Activated CD4-positive, alpha-beta T cell treated with anti-CD3 and anti-CD28 coated beads, Interleukin-2, amount 50 U/mL, for 1 hour (primary cell): ENCODE measurements around the gene RNF113B.

Source experiments
- DNase-seq: peaks from one replicate; pipeline ENCODE4 v3.0.0-alpha.2; 2020

RNF113B gene

GRCh38 chr13:98176777-98177608 is at the start of gene RNF113B:
Gene RNF113B, minus strand, starts transcription at chr13:98177269. Its CDS starts 33 bp downstream, at chr13:98177236.
- DNase-seq, result no peak

DNA sequence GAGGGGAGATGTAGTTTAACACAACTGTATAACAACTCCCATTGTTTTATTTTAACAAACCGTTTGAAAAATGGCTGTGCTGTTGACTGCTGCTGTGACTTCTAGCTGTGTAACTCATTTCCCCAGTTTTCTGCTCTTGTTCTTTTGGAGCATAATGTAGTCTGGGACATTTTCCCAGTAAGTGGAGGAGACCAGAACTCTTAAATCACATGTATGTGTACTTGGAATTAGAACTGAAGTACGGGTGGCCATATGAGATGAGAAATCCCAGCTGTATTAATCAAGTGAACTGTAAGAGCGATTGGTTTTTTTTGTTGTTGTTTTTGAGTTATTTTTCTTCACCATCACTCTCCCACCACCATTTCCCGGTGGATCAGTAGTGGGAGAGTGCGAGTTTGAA is 49.4 kb upstream of the RNF113B start:
- no peak for DNase-seq

GRCh38 chr13:98225036-98225940 is 48.2 kb upstream of the RNF113B start:
- no peak for DNase-seq

DNA sequence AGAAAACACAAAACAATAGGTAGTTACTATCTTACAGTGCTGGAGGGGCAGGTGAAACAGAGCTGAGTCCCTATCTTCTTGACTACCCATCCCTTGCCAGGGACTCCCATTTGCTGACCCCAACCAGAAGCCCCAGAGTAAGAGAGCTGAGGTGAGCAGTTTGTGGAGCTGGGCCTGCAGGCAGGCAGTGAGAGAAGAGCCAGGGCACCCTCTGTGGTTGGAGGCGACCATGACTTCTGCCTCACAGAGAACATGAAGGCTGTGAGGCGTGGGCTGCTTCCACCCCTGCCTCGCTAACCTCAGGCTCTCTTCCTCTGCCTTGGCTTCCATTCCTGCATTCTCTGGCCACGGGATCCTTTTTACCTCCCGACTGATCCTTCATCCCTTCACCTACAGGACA is 47.5 kb upstream of the RNF113B start:
- no peak for DNase-seq

GRCh38 chr13:98223741-98224140 is 46.7 kb upstream of the RNF113B start:
- no peak for DNase-seq

DNA sequence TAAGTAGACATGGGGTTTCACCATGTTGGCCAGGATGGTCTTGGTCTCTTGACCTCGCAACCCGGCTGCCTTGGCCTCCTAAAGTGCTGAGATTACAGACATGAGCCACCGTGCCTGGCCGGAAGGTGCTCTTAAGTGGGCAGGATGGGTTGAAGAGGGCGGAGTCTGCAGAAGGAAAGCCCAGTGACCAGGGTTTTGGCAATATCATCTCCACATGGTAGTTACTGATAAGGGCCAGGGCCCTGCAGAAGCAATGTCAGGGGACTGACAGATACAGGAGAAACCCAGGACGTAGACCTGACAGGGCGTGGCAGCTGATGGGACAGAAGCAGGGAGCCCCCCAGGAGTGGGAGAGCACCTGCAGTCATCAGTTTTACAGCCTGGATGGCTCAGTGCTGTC is 45.7 kb upstream of the RNF113B start:
- DNase-seq, result no peak

DNA sequence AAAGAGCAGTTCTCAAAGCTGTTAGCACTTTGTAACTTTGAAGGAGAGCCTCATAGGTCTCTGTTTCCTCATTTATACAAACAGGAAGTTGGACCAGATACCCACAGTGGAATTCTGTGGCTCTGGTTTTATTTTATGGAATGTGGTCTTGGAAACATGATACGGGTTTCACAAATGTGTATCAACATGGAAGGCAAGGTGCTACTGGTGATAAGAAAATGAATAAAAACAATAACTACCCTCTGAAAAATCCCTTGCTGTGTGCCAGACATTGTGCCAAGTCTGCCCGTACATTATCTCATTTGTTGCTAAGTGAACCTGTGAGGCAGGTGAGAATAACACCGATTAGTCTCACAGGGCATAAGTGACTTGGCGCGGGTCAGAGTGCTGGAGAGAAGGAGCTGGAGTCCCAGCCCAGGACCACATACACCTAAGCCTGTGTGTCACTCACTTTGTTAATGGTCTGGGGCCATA is 45.0 kb upstream of the RNF113B start:
- DNase-seq, result no peak

- no peak for DNase-seq
Measured at GRCh38 chr13:98221234-98221633, 44.2 kb upstream of the RNF113B start.

DNA sequence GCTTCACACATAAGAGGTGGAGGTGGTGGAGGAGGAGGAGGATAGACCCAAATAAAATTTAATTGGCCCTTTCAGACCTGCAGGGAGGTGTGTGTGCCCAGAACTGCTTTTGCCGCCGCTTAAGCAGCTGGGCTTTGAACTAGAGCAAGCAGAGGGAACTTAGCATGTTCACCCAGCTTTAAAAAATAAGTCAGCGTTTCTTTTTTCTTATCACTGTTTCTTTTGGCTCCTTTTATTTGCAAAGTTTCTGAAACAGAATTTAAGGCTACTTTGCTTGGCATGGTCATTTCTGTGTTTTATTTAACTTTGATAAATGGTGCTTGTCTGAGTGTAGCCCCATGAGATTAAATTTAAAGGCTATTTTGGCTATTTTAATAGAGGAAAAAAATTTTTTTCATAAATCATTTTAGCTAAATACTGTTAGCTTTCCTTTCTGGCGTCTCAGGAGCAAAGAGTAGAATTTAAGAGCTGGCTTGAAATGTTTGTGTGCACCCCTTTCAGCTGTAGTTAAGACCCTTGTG is 43.3 kb upstream of the RNF113B start:
- no peak for DNase-seq

DNA sequence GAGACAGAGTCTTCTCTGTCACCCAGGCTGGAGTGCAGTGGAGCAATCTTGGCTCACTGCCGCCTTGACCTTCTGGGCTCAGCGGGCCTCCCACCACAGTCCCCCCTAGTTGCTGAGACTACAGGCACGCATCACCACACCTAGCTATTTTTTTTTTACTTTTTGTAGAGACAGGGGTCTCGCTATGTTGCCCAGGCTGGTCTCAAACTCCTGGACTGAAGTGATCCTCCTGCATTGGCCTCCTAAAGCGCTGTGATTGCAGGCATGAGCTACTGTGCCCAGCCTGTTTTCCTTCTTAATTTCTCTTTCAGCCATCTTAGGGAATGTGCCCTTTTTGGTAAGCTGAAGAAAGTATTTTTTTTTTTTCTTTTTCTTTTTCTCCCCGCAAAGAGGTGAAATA is 42.6 kb upstream of the RNF113B start:
- DNase-seq, result no peak

GRCh38 chr13:98217597-98217996 is 40.5 kb upstream of the RNF113B start:
- DNase-seq, result no peak

- no peak for DNase-seq
Measured at GRCh38 chr13:98216711-98217285, 39.7 kb upstream of the RNF113B start.

DNA sequence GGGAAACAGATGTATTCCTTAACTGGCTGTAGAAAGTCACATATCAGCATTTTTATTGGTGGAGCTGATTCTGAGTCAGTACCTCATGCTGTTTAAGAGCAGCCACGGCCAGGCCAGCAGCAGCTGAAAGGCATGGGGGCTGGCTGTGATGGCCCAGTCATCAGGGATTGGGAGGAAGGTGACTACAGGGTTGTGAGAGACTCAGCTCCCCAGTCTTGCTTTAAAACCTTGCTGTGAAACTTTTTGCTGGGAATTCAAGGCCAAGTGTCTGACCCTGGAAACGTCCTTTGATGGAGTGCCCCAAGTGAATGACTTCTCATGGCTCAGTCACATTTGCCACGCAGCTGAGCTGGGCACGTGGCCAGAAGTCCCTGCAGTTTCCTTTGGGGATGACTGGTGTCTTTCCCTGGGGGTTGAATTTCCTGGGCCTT is 39.1 kb upstream of the RNF113B start:
- no peak for DNase-seq

- DNase-seq, result no peak
Measured at GRCh38 chr13:98215508-98215907, 38.4 kb upstream of the RNF113B start.

DNA sequence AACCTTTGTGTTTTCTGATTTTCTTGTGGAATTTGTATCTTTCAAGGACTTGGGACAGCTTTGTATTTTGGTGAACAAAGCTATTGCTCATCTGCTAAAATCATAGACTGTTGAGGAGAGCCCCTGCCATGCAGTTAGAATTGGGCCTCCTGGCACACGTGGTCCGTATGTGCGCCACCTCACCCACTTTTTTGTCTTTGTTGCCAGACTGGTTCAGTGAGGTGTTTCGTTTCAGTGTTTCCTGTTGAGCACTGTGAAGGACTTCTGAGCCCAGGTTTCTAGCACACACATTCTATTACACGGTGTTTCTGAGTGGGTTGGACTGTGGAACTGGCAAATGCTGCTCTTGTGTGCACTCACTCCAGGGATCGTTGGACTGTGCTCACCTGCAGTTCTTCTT is 37.6 kb upstream of the RNF113B start:
- DNase-seq, result no peak

- no peak for DNase-seq
Measured at GRCh38 chr13:98214008-98214643, 37.1 kb upstream of the RNF113B start.

DNA sequence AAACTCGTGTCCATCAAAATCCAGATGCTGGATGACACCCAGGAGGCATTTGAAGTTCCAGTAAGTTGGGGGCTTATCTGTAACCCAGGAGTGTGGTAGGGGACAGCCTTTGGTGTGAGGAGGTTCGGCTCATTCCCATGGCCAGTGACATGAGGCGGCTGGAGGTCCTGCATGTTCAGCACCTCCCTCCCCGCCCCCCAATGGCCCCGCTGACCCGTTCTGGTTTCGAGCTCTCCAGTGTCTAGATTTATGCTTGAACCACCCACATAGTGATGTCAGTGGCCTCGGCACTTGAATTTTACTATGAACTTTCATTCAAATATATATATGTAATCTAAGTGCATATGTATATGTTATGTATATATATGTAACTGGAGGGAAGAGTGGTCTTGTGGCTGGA is 36.3 kb upstream of the RNF113B start:
- no peak for DNase-seq

DNA sequence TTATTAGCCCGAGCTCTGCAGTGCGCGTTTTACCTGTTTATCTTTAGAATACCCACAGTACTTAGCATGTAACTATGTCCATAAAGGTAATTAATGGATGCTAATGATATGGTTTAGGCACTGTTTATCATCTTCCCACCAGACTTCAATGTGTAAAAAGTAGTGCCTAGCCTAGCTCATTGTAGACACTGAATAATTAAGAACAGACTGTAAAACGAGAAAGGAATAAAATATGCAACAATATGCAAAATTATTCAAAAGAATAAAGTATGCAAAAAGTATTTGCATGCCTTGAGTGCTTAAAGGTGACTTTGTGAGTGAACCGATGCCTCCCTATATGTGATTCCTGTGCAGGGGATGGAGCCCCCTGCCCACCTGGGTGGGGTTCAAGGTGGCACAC is 35.7 kb upstream of the RNF113B start:
- DNase-seq, result no peak

DNA sequence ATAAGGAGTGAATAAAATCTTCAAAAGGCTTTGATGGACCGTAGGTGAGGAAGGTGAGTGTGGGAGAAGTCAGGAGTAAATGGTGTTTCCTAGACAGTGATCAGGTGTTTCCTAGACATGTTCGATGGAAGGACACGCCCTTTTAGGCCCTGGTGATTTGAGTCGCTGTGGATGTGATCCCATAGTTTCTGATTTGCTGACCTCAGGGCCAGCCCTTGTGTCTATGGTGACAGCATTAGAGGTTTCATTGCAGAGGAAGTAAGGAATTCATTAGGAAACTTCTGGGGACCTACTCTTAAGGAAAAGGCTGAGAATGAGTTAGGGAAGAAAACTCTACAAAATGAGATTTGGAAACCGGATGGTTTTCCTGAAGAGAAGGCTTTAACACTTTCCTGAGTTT is 31.5 kb upstream of the RNF113B start:
- no peak for DNase-seq

DNA sequence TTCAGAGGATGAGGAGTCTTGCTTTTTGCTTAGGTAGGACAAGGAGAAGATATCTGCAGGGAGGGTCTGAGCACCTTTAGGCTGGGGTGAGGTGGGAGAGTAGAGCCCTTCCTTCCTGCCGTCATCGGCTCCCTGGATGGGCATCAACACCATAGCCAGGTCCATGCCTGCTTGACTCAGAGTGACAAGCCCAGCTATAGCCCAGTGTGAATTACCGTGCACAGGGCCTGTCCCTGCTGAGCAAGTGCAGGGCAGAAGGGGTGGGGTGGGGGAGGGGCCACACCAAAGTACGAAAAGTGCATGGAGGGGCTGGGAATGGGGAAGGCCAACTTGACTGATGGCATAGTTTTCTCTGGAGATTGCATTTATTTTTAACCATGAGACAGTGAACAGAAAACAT is 30.3 kb upstream of the RNF113B start:
- no peak for DNase-seq

DNA sequence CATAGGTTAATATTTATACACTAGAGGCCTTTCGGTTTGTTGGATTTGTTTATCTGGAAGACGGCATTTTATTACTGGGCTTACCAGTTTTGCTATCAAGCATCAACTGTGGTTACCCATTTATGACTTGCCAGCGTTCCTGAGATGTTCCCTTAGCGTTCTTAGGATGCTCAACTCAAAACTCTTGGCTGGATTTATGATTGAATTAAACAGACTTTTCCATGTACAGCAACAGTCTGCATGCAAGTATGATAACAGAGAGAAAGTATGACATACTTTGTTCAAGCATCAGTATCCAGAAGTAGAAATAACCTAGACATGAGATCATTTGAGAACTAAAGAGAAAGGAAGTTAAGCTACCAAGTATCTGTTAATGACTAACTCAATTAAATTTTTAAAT is 29.9 kb upstream of the RNF113B start:
- DNase-seq, result no peak

- DNase-seq, result no peak
Measured at GRCh38 chr13:98204546-98204945, 27.5 kb upstream of the RNF113B start.
